Stimulated activated CD8-positive, alpha-beta memory T cell treated with anti-CD3 and anti-CD28 coated beads, Interleukin-15, amount 100 ng/mL, for 4 hours (primary cell): ENCODE data around the gene PARM1.

Experiments
- DNase-seq, 2 donors: peaks; one replicate each; pipeline ENCODE4 v3.0.0-alpha.2; 2020; ENCODE audit warnings: low read depth in 2 of 2

Gene PARM1

DNA sequence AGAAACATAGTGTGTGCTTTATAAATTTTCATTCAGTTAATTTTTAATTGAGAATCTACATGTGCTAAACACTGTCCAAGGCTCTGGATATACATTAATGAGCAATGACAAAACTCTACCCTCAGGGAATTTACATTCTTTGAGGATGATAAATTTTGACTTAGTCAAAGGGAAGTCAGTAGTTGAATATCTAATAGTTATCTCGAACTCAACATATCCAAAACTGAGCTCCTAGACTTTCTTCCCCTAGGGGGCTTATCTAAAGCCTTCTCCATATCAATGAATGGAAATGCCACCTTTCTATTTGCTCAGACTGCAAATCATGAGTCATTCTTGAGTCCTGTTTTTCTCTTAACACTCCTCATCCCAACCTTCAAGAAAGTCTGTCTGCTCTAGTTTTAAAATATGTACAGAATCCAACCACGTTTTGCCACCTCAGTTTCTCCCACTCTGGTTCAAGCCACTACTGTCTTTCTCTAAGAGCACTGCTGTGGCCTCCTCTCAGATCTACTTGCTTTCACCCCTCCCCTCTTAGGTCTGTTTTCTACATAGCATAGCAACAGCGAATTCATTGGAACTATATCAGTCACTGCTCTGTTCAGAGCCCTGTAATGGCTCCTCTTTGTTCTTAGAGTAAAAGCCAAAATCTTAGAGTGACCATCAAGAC, 9.5 kb downstream of the PARM1 start:
- no peak for DNase-seq

DNA sequence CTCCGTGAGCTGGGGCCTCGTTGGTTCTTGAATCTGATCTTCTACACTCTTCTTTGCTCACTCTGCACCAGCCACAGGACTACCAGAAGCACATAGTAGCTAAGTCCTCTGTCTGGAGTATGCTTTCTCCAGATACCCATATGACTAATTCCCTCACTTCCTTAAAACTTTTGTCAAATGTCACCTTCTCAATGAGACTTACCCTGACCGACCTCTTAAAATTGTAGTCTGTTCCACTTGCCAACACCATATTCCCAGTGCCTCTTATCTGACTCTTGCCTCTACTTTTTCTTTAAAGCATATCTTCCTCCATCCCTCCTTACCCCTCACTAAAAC, 10.0 kb downstream of the PARM1 start:
- no peak for DNase-seq

DNA sequence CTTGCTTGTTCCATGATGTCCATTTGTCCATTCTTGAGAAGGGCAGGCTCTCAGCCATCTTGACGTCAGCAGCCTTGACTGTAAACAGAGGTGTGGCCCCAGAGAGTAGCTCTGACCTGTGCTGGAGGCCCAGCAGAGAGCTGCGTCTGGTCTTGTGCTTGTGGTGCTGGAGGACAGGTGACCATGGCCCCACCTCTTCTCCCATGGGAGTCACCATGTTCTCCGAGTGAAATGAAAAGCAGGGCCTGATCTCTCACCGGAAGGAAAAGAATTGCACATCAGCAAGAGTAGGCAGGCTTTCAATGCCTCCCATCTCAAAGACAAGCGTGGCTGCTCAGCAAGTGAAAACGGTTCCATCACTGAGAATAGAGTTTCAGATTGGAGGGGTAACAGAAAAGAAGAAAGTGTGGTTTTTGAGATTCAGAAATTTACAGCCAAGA, 11.5 kb downstream of the PARM1 start:
- no peak for DNase-seq

DNA sequence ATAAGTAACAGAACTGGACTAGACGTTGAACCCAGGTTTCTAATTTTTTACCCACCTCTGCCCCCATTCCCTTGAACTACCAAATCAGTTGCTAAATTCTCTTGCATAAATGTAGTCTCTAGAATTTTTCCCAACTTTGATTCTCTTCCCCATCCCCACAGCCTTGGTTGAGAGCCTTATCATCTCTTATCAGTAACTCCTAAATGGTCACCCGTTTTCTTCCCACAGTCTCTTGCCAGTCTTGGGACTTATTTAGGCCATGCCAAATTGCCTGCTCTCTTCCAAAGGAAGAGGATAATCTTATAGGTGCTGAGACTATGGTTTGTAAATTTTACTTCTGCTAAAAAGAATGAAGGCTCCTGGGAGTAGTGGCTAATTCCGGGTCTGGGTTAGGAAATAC, 13.3 kb downstream of the PARM1 start:
- no peak for DNase-seq

DNA sequence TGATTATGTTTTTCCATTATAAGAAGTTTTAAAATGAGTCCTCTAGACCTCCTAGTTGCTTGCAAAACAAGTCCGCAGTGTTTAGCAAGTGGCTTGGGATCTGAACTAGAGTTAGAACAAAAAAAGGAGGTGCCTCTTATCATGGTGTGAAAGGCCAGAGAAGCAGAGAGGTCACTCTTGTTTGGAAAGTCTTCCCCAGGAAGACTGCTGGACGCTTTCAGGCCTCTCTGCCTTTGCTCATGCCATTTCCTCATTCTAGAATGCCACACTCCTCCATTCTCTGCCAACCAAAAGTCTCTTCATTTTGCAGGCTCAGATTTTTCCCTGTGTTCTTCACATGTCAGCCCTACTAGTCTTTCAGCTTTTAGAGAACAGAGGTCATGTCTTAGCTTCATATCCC, 14.9 kb downstream of the PARM1 start:
- no peak for DNase-seq

DNA sequence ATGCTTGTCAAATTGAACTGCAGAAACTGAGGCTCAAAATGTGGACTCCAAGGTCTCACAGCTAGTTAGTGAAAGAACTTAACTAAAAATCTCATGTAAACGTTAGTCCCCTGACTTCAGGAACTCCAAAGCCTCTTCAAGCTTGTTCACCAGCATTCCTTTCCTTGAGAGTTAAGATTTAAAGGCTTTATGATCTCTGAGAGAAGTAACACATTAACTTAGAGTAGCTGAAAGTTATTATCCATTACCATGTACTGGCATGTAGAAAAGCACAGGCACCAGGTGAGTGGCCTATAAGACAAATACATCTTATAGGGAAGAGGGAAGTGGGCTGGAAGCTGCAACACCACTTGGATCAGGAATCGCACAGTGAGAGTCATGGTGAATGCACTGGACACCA, 15.3 kb downstream of the PARM1 start:
- no peak for DNase-seq

DNA sequence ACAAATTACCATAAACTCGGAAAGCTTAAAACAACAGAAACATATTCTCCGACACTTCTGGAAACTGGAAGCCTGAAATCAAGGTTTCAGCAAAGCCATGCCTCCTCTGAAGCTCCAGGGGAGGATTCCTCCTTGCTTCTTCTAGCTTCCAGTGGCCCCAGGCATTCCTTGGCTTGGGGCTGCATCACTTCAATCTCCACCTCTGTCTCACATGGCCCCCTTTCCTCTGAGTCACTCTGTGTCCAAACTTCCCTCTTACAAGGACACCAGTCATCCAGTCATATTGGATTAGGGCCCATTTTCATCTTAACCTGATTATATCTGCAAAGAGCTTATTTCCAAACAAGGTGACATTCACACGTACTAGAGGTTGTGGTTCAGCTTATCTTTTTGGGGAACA, 17.3 kb downstream of the PARM1 start:
- DNase-seq, result no peak

DNA sequence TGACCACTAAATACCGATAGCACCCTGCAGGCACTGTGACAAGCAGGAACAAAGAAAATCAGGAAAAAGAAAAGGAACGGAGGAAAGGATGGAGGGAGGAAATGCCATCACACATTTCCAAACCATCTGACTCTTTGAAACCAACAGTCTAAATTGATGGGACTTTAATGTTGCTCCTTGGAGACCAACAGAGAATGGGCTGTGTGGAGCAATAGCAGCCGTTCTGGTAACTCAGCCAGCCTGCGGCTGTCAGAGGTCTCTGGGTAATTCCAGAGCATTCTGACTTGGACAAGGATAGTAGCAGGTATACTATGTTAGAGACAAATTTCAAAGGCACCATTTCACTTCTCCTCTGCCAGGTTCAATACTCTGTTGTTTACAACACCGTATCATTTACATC, 18.0 kb downstream of the PARM1 start:
- DNase-seq, result no peak

DNA sequence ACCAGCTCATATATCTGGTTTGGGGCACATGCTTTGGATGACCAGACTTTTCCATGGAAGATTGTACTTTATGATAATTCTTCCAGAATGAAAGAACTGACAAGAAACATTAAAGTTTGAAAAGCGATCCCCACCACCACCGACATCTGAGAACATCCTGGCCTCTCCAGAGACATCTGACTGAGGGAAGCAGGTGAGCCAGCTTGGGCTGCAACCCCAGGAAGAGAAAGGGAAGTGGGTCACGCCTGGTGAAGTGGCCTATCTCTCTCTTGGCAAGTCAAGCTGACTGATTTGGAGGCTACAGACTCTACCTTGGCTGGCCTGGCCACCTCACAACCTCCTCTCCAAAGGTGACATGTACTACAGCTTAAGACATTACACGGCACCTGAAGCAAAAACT, 20.7 kb downstream of the PARM1 start:
- no peak for DNase-seq

DNA sequence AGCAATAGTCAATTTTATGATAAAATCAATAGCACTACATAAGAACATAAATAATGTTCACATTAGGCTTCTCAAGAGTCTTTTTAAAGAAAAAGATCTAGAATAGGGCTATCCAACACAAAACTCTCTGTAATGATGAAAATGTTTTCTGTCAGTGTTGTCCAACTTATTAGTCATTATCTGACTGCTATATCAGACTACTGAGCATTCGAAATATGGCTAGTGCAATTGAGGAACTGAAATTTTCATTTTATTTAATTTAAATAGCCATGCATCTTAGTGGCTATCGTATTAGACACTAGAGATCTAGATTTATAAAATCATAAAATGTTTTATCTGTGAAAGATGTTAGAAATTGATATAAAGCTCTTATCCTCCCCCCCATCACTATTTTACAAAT, 26.0 kb downstream of the PARM1 start:
- DNase-seq, result no peak

DNA sequence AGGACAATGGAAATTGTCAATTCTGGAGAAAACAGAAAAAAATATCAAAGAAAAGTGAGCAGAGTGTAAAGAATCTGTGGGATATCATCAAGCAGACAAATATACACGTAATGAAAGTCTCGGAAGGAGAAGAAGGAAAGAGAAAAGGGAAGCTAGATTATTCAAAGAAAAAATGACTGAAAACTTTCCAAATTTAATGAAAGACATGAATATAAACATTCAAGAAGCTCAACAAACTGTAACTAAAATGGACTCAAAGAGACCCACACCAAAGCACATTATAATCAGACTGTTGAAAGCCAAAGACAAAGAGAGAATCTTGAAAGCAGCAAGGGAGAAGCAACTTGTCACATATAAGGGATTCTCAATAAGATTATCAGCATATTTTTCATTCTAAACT, 28.3 kb downstream of the PARM1 start:
- DNase-seq, result no peak

DNA sequence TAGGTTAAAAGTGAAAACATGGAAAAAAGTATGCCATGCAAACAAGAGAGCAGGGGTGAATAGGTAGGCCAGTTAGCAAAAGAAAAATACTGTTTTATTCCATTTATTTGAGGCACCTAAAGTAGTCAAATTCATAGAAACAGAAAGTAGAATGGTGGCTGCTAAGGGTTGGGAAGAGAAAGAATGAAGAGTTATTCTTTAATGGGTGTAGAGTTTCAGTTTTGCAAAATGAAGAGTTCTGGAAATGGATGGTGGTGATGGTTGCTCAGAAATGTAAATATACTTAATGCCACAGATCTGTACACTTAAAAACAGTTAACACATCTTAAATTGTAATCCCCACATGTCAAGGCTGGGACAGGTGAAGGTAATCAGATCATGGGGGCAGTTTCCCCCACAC, 29.7 kb downstream of the PARM1 start:
- DNase-seq, result no peak

DNA sequence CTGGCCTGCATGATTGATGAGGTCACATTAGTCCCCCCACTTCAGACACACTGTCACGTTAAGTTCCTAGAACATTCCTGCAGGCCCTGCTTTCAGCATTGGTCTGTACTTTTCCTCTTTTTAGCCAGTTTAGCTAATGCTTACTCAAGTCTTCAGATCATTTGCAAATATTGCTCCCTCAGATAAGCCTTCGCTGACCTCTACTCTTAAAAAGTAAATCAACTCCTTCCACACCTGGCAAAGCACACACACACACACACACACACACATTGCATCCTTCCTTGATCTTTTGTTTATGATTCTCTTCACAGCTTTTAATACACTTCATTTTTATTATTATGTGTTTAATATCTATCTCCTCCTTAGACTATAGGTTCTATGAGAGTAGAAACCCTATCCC, 31.4 kb downstream of the PARM1 start:
- no peak for DNase-seq

DNA sequence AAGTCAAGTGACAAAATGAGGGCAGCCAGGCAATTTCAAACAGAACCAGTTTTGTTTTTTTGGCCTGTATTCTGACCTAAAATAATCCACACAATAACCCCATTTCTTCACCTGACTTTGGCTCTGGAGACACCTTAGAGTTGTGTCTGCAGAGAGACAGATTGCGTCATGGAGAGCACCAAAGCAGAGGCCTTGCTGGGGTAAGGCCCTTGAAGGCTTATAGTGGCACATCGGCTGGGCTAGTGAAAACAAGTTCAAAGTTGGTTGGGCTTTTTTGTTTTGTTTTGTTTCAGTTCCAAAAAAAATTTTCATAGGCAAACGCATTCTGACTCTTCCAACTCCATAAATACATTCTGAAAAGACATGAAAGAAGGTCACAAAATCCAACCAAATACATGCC, 34.4 kb downstream of the PARM1 start:
- no peak for DNase-seq

DNA sequence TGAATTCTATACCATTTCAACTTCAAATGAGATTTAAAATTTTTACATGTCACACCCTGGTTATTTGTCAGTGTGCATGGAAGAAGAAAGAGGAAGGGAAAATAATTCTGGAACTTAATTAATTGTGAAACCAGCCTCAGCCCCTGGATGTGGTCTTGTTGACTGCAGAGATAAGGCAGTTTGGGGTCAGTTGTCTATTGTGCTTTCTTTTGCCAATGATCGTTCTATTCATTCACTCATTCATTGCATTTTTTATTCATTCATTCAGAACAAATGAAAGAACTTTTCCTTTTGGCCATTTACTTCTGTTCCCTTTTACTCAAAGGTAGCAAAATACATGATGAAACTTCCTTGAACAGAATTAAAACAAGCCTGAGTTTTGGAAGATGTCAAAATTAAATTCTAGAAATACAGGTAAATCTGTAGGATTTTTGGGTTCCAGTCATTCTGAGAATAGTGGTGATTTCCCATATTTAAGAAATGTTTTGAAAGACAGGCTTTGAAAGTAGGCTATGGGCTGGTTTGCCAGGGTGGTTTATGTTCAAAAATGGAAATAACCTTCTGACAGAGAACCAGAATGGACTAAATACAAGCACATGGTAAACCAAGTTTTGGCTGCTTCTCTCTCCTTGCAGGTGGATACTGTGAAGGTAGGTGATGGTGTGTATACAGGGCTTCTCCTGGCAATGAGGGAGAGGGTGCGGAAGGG, 35.7 kb downstream of the PARM1 start:
- no peak for DNase-seq

DNA sequence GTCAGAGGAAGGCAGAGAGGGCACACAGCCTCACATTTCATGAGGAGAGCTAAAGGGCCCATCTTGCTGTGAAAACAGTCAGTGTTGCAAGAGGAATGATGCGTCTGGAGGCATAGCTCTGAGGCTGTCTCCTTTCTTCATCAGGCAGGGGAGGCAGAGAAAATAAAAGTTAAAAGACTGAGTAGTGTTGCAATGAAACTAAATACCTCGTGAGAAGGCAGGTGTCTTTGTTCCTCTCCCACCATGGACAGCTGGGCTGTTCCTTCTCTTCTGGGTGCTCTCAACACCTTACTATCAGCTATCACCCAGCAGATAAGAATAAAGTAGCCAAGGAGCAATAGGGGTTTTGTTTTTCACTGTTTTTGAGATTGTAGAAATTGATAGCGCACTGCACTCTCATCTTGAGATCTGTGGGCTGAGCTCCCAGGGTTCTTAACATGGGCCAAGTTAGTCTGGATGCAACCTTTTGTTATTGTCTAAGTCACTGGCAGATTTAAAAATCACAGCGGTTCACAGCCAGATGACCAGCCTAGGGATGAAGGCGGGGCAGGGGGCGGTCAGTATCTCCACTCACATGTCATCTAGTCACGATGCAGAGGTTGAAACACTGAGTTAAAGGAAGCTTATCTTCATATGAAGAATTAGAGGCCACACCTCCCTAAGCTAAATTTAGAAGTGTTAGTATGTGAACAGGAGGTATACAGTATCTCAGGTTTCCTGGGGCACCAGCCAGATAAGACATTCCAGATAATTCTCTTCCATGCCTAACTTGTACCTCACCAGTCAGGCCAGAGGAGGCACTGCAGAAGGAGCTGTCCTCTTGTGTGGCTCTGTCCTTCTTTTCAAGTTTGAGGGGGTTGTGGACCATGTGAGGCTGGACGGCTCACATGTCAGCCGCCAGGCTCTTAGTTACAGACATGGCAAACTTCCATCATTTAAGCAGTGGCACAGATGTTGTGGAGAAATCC, 36.9 kb downstream of the PARM1 start:
- DNase-seq, result no peak

DNA sequence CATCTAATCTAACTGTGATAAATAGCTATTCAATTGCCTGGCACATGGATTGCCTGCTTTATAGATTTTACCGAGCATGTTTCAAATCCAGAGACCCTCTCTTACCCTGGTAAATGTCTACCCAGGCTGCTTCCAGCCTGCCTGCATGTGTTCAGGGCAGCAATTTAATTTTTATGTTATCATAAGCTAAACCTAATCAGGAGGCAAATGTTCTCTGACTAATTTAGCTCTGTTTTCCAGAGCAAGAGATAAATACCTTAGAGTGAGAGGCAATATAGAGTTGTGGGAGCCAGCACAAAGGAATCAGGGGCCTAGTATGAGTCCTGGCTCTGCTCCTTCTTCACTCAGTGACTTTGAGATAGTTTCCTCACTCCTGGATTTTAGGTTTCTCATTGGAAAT, 37.7 kb downstream of the PARM1 start:
- DNase-seq, result no peak

DNA sequence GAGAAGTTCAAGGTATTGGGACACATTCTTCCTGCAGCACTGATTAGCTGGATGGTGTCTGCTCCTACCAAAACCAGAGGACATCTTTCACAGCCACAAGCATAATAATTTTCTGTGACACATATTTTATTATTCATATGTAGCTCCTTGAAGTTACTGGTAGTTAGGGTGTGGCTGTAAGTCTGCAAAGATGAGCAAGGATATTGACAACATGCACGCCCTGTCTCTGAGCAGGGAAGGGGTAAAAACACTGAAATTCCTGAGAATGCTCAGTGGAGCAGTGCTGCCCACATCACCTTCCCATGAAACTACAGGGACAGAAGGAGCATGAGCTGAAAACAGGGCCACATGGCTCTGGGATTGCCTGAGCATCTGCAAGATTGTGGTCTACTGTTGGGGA, 38.9 kb downstream of the PARM1 start:
- DNase-seq, result no peak

DNA sequence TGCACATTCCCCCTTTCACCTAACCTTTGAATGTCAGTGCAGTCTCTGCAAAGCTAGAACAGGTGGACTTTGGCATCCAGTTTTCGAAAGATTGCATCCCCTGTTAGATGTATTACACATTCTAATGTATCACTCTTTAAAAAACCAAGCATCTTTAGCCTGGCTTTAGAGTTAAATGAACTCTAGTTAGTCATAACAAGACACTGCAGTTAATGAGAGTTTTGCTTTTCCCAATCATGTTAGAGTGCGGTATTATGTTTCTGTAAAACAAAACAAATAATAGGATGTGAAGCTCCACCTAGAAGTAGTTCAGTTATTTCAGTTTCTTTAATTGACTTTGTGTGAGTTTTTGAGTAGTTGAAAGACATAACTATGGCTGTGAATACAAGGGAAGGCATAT, 42.2 kb downstream of the PARM1 start:
- no peak for DNase-seq

DNA sequence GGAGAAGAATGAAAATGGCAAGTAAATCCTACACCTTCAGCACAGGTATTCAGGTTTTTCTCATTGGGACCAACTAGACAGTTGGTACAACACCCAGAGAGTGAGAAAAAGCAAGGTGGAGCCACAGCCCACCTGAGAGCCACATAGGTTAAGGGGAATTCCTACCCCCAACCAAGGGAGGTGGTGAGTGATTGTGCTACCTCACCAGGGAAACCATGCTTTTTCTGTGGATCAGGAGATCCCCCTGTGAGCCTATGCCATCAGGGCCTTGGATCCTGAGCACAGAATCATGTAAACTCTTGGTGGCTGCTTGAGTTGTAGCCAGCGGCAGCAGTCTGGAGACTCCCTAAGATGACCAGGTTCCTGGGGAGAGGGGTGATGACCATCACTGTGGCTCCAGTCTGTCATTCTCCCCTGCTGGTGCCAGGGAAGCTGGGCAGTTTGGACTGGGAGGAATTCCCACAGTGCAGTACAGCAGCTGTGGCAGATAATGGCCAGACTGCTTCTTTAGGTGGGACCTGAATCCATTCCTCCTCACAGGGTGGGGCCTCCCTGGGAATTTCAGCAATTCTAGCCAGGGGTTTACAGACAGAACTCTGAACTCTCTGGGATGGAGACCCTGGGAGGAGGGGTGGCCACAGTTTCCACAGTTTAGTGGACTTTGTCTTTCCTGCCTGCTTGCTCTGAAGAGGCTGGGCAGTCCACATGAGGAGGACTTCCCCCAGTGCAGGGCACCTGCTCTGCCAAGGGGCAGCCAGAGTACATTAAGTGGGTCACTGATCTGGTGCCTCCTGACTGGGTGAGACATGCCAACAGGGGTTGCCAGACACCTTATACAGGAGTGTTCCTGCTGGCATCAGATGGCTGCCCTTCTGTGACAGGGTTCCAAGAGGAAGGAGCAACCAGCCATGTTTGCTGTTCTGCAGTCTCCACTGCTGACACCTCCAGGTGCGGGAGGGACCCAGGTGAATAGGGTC, 43.2 kb downstream of the PARM1 start:
- DNase-seq, result no peak

DNA sequence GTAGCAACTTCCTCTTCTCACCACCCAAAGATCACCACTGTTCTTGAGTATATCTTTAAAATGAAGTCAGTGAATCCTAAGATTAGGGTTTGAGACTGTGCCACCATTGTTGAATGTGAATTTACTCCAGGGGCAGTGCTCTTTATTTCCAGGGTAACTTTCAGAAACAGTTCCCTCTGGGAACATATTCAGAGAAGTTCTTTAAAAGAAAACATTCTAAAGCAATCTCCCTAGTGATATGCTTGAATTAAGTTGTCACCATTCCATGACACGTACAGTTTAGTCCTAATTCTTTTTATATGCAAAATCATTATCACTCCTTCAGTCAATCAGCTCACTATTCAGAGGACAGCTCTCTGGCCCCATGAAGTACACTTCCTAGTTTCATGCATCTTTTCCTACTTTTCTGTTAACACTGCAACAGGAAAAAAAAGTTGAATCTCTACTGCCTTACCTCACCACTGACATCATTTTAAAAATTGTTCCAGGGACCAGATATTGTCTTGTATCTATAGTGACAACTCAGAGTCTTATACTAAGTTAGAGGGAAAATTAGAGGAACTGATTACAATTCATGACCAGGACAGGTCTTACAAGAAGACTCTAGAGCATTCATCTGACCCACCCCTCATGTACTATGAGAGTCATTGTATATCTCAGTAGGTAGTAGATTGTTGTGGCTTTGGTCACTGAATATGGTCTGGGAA, 49.8 kb downstream of the PARM1 start:
- DNase-seq, result no peak
